ENCODE measurements around the gene B3GAT3. TPM values are rescaled to one million over a fixed set of nuclear protein-coding genes. Genes with fewer than 3 reads are reported as not detected.

The B3GAT3 gene
- total and polyA plus RNA-seq, 10 of the 15 experiments (the other 5 are each of a cell fraction or from before 2014, with no cell fraction given): 0.31 to 52.7 (median 29.8) TPM

DNA sequence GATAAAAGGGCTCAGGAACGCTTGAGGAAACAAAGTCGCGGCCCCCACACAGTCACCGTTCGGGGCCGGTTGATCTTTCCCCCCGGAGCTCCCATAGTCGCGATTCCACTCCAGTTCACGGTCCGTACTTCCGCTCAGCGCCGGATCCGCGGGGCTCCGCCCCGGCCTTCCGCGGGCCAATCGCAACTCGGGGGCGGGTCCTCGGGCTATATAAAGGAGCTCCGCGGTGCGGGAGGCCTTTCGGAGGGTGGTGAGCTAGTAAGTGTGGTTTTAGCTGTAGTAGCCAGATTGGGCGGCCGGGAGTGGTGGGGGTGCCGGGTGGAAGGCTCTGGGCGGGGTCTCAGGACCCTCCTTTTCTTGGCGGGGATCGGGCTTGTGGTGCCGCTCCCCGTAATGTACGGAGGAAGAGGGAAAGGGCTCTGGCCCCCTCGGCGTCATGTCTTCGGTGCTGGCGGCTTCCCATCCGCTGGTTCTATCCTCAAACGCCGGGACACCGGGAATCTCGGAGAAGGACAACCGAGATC is 43.4 kb upstream of the B3GAT3 start, which contains the start of the genes C11orf98 and CSKMT (continued):
- TF ChIP-seq, protein P1, sequence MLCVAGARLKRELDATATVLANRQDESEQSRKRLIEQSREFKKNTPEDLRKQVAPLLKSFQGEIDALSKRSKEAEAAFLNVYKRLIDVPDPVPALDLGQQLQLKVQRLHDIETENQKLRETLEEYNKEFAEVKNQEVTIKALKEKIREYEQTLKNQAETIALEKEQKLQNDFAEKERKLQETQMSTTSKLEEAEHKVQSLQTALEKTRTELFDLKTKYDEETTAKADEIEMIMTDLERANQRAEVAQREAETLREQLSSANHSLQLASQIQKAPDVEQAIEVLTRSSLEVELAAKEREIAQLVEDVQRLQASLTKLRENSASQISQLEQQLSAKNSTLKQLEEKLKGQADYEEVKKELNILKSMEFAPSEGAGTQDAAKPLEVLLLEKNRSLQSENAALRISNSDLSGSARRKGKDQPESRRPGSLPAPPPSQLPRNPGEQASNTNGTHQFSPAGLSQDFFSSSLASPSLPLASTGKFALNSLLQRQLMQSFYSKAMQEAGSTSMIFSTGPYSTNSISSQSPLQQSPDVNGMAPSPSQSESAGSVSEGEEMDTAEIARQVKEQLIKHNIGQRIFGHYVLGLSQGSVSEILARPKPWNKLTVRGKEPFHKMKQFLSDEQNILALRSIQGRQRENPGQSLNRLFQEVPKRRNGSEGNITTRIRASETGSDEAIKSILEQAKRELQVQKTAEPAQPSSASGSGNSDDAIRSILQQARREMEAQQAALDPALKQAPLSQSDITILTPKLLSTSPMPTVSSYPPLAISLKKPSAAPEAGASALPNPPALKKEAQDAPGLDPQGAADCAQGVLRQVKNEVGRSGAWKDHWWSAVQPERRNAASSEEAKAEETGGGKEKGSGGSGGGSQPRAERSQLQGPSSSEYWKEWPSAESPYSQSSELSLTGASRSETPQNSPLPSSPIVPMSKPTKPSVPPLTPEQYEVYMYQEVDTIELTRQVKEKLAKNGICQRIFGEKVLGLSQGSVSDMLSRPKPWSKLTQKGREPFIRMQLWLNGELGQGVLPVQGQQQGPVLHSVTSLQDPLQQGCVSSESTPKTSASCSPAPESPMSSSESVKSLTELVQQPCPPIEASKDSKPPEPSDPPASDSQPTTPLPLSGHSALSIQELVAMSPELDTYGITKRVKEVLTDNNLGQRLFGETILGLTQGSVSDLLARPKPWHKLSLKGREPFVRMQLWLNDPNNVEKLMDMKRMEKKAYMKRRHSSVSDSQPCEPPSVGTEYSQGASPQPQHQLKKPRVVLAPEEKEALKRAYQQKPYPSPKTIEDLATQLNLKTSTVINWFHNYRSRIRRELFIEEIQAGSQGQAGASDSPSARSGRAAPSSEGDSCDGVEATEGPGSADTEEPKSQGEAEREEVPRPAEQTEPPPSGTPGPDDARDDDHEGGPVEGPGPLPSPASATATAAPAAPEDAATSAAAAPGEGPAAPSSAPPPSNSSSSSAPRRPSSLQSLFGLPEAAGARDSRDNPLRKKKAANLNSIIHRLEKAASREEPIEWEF (IDR thresholded peaks at IDR 0.05; ENCODE audit: insufficient replicate concordance, low read depth, low read length): no peak

DNA sequence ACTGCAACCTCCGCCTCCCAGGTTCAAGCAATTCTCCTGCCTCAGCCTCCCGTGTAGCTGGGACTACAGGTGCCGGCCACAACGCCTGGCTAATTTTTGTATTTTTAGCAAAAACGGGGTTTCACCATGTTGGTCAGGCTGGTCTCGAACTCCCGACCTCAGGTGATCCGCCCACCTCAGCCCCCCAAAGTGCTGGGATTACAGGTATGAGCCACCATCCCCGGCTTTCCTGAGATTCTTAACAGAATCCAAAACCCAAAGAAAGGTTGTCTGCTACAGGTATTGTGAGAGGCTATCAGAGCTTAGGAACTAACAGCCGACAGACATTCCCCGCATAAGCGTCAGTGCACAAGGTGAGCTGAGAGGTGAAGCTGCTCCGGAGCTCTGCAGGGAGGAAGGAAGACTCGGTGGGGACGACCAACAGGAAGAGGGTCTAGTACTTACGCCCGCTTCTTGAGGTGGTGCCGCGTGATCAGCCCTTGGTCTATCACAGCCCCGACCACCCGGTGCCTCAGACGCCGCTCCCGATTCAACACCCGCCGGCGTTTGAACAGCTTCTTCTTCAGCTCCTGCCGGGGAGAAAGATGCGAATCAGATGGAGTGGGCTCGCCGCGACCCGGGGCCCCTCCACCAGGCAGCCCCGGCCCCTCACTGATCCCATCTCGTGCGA is 42.8 kb upstream of the B3GAT3 start:
- peak overlapping the region; percentile 95 for H3K27ac ChIP-seq (ENCODE audit: control insufficient read depth, insufficient read depth)
- POLR2A ChIA-PET: interaction anchor here (0.6 to 16.2 kb wide), 35 partner anchors 13 to 541 kb away, joined by 3 to 295 read pairs (median 5); partner anchors contain the start of genes B3GAT3, EEF1G, GANAB and HNRNPUL2
- intact Hi-C loops (cut with micrococcal nuclease; ENCODE audit: unreplicated experiment) (loop anchor here (1.0 kb wide), 1 partner anchor 11 kb away; the partner anchor contains the start of gene INTS5), in situ Hi-C loops (cut with MboI) (no loop called here)
- H3K9ac ChIP-seq (ENCODE audit: control insufficient read depth, insufficient read depth, low read length): peak overlapping the region; percentile 96
- peak; percentile 54 for FAIRE-seq
- peak; percentile 67 for ATAC-seq
- BruUV-seq (replicated peaks): TSS peak; percentile 77
- DNase-seq (ENCODE audit: low read depth, low spot score): no peak
- H3K9me3 ChIP-seq (replicated peaks; ENCODE audit: control insufficient read depth, insufficient read depth, low read length): no peaks in the 10 kb centered on the region
- no peaks in the 10 kb centered on the region for H3K27me3 ChIP-seq (replicated peaks in 1 of 2; ENCODE audit: control insufficient read depth in 2 of 2, insufficient read depth in 2 of 2, low read length in 1 of 2)
- H3K4me2 ChIP-seq (ENCODE audit: control insufficient read depth, insufficient read depth): peak overlapping the region; percentile 71
- H3K4me1 ChIP-seq (ENCODE audit: control insufficient read depth, insufficient read depth, low read length): peaks cover 7% of the 10 kb centered on the region
- H3K4me3 ChIP-seq: peak overlapping the region; percentile 95
- H3K36me3 ChIP-seq (ENCODE audit: control insufficient read depth in 2 of 2, insufficient read depth in 2 of 2, low read length in 1 of 2): peaks cover 5 to 12% of the 10 kb centered on the region in 2 experiments
- no peaks in the 10 kb centered on the region for H4K20me1 ChIP-seq (ENCODE audit: control insufficient read depth, insufficient read depth)
- WGBS (ENCODE audit: insufficient coverage, insufficient replicate concordance, low lambda C conversion rate, missing lambda C conversion rate): under 1% methylated on average over 36 of the region's 36 CpGs
- SMC1A ChIA-PET (ENCODE audit: uncharacterized antibody, unreplicated experiment): interaction anchor here (0.6 to 3.4 kb wide), 25 partner anchors 8 to 197 kb away, joined by 3 to 41 read pairs (median 4); partner anchors contain the start of genes B3GAT3, GANAB, HNRNPUL2 and INTS5
- peaks cover 46% of the 10 kb centered on the region for H3K79me2 ChIP-seq (ENCODE audit: control insufficient read depth, insufficient read depth, low read length)
- CTCF ChIA-PET: interaction anchor here (0.6 to 2.1 kb wide), 19 partner anchors 9 to 773 kb away, joined by 3 to 11 read pairs (median 4); partner anchors contain the start of genes B3GAT3, GANAB, HNRNPUL2 and INTS5
- RAD21 ChIA-PET (ENCODE audit: unreplicated experiment): interaction anchor here (0.8 to 2.7 kb wide), 31 partner anchors 9 to 240 kb away, joined by 3 to 26 read pairs (median 5); partner anchors contain the start of genes B3GAT3, EEF1G, GANAB and HNRNPUL2
- peak overlapping the region; percentile 91 for H2AFZ ChIP-seq (ENCODE audit: control insufficient read depth, low read depth, low read length)
- 0 out of 2 replicates have a peak, but pooled peaks have one; percentile 49 for TF ChIP-seq LARP7 (IDR thresholded peaks at IDR 0.05)
- TF ChIP-seq MEF2B (IDR thresholded peaks at IDR 0.05; ENCODE audit: partially characterized antibody, poor library complexity, severe bottlenecking): no peak
- 0 out of 2 replicates have a peak, but pooled peaks have one; percentile 22 for TF ChIP-seq IKZF1 (conservative IDR thresholded peaks at IDR 0.05)
- TF ChIP-seq, protein P2, sequence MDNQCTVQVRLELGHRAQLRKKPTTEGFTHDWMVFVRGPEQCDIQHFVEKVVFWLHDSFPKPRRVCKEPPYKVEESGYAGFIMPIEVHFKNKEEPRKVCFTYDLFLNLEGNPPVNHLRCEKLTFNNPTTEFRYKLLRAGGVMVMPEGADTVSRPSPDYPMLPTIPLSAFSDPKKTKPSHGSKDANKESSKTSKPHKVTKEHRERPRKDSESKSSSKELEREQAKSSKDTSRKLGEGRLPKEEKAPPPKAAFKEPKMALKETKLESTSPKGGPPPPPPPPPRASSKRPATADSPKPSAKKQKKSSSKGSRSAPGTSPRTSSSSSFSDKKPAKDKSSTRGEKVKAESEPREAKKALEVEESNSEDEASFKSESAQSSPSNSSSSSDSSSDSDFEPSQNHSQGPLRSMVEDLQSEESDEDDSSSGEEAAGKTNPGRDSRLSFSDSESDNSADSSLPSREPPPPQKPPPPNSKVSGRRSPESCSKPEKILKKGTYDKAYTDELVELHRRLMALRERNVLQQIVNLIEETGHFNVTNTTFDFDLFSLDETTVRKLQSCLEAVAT (IDR thresholded peaks at IDR 0.05): 0 out of 2 replicates have a peak, but pooled peaks have one; percentile 23
- TF ChIP-seq ZNF207 (IDR thresholded peaks at IDR 0.05; ENCODE audit: borderline replicate concordance): no peak
- TF ChIP-seq CHD4 (IDR thresholded peaks at IDR 0.05): no peak
- TF ChIP-seq, protein P3, sequence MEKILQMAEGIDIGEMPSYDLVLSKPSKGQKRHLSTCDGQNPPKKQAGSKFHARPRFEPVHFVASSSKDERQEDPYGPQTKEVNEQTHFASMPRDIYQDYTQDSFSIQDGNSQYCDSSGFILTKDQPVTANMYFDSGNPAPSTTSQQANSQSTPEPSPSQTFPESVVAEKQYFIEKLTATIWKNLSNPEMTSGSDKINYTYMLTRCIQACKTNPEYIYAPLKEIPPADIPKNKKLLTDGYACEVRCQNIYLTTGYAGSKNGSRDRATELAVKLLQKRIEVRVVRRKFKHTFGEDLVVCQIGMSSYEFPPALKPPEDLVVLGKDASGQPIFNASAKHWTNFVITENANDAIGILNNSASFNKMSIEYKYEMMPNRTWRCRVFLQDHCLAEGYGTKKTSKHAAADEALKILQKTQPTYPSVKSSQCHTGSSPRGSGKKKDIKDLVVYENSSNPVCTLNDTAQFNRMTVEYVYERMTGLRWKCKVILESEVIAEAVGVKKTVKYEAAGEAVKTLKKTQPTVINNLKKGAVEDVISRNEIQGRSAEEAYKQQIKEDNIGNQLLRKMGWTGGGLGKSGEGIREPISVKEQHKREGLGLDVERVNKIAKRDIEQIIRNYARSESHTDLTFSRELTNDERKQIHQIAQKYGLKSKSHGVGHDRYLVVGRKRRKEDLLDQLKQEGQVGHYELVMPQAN (conservative IDR thresholded peaks at IDR 0.05): peak; percentile 72; the same call in 1 of the 2 replicates
- no peak for TF ChIP-seq CBX3 (IDR thresholded peaks at IDR 0.05; ENCODE audit: borderline replicate concordance, low read depth)
